Measurements from ENCODE around the gene ZNF846.

DNA sequence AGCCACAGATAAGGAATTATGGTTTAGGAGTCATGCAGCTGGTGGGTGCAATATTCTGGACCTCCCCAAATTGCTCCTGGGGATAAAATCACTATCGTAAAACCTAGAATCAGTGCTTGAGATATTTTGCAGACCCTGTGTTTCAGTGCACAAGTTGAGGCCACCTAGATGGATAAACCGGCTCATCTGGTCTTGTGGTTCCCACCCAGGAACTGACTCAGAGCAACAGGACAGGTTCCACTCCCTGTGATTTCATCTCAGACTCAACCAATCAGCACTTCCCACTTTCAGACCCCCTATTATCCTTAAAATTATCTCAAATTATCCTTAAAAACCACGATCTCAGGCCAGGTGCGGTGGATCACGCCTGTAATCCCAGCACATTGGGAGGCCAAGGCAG, 29.3 kb upstream of the ZNF846 start:
- no peak for TF ChIP-seq POLR2A (IDR thresholded peaks at IDR 0.05; ENCODE audit: low read depth, low read length)
- TF ChIP-seq, protein P1, sequence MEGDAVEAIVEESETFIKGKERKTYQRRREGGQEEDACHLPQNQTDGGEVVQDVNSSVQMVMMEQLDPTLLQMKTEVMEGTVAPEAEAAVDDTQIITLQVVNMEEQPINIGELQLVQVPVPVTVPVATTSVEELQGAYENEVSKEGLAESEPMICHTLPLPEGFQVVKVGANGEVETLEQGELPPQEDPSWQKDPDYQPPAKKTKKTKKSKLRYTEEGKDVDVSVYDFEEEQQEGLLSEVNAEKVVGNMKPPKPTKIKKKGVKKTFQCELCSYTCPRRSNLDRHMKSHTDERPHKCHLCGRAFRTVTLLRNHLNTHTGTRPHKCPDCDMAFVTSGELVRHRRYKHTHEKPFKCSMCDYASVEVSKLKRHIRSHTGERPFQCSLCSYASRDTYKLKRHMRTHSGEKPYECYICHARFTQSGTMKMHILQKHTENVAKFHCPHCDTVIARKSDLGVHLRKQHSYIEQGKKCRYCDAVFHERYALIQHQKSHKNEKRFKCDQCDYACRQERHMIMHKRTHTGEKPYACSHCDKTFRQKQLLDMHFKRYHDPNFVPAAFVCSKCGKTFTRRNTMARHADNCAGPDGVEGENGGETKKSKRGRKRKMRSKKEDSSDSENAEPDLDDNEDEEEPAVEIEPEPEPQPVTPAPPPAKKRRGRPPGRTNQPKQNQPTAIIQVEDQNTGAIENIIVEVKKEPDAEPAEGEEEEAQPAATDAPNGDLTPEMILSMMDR (conservative IDR thresholded peaks at IDR 0.05; ENCODE audit: low read depth, low read length), result no peak
